HG03378 (cell line): ENCODE data around the gene ONECUT1.

ENCODE experiments used
- ATAC-seq: cut with Tn5 transposase; IDR thresholded peaks from one replicate; pipeline ENCODE4 v1.9.1; 2021; ENCODE audit warnings: mild to moderate bottlenecking, moderate library complexity; ENCODE audit not compliant: unreplicated experiment

Gene ONECUT1

DNA sequence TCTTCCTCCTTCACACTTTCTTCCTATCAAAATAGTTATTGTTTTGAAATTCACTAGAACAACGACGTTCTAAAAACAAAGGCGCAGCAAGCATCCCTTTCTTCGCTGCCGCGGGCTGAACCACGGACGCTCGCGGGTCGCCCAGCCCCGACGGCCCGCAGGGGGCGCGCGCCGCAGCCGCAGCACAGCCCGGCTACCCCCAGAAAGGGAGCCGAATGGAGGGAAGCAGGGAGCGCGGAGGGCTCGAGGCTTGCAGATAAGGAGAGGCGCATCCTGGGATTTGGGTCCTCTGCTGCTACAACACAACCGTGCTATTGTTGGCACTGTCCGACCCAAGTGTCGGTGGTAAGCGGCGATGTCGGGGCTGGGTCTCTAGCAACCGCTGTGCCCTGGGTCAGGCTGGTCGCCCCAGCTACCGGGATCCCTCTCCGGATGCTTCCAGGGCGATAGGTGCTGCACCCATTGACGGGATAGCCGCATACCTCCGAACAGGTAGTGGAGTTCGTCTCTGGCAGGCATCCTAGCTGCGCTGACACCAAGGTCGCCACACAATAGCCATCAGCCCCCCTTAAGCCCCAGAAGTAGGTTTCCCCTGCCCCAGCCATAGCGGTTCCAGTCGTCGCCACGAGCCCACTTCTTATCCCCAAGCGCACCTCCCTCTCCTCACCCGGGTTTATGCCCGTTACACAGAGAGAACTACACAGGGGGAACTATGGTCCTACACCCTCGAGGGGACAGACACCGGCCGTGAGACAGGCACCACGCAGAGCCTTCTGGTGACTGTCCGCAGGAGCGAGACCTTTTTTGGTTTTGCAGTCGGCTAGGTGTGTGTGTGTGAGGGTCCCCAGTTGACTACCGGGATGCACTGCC lies 6.0 kb downstream of the ONECUT1 start:
- no peak for ATAC-seq

DNA sequence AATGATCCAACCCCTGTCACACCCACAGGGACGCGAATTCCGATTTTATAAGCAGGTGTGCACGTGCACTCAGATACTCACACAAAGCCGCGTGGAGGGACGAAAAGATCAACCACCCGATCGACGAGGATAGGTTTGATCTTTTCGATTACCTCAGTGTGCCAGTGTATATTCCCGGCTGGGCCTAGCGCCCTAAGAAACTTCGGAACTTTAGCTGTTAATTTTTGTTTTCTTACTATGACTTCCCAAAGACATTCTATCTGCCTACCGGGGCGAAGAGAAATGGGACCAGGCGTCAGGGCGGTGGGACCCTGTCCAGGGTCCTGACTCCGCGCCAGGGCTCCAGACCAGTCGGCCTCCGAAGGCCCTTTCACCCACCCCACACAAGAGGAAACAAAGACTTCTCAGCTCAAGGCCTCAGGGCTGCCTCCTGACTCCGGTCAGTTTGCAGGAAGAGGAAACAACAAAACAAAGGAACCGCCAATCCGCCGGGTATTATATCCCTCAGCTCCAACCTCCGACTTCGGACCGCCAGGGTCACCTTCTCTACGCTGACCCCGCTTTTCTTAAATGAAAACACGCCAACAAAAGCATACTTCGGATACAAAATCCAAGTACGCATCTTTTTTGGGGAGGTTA lies 6.8 kb downstream of the ONECUT1 start:
- ATAC-seq, result no peak

DNA sequence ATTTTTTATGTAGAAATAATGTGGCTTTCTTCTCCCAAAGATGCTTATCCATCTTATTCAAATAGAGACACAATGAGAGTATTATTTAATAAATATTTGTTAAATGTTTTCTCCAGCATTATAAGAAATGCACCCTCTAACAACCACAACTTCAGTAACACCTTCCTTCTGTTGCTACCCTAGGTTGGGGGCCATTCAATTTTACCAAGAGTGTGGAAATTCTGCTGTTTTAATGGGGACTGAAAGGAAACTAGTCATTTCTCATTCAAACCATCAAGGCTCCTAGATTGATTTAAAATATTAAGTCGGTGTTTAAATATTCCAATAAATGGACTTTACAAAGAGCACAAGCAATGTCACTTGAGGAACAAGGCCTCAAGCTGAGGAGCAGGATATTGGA lies 7.6 kb downstream of the ONECUT1 start:
- ATAC-seq, result no peak

DNA sequence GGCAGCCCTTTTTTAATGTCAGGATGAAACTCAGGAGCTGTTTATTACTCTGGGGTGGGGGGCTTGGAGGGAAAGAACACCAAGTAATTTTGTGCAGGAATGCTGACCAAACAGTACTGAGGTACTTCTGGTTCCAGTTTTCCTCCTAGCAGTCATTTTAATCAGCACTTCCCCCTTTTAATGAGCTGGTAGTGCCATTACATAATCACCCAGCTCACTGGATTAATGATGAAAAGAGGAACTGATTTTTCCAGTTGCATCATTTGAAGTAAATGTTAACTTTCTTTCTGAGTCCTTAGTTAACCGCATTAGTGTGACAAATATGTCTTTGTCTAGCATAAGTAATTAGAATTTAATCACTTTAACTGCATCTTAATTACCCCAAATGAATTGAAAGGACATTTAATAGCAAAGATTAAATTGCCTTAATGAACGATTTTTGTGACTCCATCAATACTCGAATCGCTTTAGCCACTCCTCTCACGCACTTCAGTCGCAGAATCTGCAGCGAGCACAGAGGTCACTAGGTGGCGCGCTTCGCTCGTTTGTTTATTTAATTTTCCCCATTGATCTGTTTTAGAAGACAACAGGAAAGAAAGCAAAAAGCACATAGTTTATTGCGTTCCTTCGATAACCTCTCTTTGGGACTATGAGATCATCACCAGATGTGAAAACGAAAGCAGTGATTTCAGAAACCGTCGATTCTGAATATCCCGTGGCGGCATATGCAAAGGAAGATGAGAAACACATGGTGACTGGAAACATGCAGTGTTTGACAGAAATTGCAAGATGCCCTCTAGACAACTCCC lies 9.8 kb downstream of the ONECUT1 start:
- ATAC-seq, result peak; percentile 76

DNA sequence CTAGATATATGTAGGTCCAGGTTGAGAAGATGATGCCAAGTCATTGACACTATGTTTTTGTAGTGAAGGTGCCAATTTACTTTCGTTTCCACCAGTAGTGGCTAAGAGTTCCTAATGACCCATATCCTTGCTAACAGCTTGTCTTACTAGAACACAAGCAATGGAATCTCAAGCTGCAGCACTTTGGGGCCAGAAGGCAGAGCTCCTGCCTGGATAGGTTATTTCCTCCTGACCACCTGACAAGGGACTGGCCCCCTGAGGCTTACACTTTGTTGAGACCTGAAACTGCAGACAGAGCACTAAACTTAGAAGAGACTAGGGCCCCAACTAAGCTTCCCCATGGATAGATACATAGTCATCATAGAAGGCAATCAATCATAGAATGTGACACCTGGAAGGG lies 11.7 kb downstream of the ONECUT1 start:
- no peak for ATAC-seq

DNA sequence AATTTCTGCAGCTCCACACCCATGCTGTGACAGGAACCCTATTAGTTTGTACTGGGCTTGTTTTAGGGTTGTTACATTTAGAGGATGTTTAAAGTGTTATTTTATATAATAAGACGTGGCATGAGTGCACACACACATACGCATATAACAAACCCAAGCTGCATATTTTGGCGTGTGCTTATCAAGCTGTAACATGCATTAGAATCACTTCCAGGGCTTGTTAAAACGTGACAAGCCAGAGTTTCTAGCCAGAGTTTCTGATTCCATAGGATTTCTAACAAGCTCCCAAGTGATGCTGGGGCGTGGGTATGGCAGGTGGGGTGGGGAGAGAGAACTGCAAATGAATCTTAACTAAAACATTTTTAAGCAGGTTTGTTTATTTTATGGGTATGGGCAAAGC lies 17.4 kb downstream of the ONECUT1 start:
- no peak for ATAC-seq

DNA sequence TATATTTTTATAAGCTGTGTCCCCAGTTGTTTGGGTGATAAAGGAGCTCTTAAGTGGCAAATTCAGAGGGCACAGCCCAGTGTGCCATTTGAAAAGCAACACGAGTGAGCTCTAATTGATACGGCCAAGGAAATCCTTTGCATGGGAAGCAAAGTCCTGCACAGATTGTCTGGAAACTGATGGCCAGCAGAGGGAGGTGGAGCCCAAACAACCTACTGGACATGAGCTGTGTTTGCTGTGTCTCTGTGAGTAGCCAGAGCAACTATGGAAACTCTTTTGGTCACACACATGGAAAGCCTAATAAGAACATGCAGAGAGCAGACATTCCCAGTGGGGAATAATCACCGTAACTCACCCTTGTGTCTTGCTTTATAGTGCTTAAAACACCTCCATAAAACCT lies 24.4 kb downstream of the ONECUT1 start:
- no peak for ATAC-seq

DNA sequence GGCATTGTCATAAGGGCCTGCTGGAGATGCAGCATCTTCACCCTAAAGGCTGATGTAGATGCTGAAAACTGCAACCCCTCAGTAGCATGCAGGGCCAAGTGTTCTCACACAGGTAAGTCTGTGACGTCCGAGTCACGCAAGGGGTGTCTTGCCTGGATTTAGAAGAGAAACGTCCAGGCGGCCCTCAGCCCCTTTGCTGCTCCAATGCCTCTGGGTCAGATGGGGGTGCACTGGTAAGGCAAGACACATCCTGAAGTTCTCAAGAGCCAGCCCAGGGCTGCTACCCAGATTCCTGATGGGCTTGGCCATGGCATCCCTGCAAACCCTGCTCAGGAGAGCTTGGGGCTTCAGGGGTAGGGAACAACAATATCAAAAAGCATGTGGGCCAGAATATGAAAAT lies 25.4 kb downstream of the ONECUT1 start:
- no peak for ATAC-seq

DNA sequence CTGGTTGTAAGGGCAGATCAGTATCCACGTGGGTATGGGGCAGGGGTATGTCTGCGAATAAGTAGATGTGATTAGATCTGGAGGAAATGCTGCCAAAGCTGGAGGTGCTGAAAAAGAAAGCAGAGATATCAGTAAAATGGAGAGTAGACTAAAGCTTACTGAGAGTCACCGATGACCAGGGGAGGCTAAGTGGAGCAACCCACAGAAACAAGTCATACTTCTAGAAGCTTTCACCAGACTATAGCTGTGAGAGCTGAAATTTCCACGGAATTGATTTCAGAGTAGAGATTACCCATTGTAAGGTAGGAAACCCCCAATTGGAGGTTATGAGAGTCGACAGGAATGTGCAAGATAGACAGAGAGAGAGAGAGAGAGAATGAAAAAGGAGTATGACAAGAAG lies 27.5 kb downstream of the ONECUT1 start:
- no peak for ATAC-seq

DNA sequence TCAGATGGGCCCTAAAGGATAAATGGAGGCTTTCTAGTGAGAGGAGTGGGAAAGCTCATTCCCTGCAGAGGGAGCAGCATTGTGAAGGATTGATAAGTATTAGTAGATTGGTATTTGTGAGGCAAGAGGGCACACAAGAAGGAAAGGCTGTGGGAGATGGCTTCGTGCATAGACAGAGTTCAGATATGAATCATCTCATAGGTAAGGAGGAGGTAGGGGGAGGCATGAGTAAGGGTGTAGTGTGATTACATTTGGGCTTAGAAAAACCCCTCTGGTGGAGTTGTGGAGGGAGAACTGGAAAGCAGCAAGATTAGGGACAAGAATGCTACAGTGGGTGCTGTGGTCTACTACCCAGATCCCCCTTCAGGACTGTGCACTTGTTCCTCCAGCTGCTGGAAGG lies 29.6 kb downstream of the ONECUT1 start:
- no peak for ATAC-seq

DNA sequence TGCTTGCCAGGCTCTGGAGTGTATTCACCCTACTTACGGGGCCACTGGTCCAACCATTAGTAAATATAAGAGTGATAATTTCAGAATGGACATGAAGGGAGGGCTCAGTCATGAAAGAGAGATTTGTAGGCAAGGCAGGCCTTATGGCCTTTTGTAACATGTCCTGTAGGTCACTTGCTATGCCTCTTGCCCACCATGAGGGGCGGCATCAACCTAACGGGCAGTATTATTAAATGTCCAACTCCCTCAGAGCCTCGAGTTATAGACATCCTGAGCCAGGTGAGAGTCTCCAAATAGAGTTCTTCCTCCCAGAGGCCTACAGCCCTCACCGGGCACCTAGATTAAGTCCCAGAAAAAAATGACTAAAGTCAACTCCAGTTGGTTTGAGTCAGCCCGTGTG lies 30.2 kb downstream of the ONECUT1 start:
- ATAC-seq, result no peak

DNA sequence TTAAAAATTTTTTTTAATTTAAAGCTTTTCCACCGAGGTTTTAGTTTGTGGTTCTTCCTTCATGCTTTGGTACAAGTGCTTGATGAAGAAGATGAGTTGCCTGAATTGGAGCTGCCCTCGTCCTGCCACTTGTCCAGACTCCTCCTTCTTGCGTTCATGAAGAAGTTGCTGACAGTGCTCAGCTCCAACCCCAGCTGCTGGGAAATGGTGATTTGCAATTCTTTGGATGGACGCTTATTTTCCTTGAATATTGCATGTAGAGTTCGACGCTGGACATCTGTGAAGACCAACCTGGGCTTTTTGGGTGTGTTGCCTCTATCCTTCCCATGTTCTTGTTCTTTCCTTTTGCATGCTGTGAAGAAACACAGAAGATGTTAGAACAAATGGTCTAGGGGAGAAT lies 32.6 kb downstream of the ONECUT1 start:
- ATAC-seq, result no peak

DNA sequence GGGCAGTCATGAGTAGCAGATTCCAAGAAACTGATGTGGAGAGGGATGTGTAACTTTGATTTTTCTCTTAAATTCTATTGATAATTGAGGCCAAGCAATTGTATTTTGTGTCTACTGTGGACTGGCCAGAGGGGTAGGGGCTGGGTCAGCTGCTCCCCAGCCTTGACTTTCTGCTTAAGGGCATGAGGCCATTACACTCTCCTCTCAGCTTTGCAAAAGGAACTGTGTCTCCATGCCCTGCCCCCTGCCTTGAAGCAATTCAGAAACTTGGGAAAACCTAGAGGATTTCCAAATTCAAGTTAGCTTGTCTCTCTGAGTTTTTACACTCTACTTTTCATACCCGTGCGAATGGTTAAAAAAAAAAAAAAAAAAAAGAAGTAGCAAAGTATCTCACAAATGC lies 38.6 kb downstream of the ONECUT1 start:
- no peak for ATAC-seq

DNA sequence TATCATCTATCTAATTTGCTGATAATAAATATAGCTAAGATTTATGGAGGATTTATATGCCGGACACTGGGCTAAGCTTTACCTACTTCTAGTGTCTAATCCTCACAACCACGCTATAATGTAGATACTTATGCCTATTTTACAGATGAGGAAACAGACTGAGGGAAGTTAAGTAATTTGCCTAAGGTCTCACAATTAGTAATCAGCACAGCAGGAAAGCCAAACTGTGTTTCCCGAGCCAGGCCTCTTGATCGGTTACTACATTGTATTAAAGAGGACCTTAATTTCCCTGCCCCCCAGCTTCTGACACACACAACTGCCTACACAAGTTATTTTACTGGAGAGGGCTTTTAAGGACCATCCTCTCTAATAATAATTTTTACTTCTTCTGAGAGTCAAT lies 40.9 kb downstream of the ONECUT1 start:
- no peak for ATAC-seq

DNA sequence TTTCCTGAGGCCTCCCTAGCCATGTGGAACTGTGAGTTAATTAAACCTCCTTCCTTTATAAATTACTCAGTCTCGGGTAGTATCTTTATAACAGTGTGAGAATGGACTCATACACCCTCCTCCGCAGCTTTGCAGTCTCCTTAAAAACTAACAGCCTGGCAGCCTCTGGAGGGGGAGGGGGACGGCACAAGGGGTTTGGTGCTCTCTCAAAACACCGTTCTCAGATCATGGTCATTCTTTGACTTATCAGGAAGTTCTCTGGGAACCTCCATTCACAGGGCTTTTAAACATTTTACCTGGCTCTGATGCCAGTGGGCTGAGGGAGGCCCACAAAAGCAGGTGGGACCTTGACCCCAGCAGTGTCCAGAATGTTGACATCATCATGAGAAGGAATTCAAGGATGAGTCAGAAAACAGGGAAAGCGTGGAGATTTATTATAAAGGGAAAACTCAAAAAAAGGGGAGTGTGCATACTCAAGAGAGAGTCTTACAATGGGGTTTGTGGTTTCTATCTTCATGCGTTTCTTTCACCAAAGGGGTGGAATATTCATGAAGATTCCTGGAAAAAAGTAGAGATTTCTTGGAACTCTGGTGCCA lies 43.9 kb downstream of the ONECUT1 start:
- ATAC-seq, result no peak

DNA sequence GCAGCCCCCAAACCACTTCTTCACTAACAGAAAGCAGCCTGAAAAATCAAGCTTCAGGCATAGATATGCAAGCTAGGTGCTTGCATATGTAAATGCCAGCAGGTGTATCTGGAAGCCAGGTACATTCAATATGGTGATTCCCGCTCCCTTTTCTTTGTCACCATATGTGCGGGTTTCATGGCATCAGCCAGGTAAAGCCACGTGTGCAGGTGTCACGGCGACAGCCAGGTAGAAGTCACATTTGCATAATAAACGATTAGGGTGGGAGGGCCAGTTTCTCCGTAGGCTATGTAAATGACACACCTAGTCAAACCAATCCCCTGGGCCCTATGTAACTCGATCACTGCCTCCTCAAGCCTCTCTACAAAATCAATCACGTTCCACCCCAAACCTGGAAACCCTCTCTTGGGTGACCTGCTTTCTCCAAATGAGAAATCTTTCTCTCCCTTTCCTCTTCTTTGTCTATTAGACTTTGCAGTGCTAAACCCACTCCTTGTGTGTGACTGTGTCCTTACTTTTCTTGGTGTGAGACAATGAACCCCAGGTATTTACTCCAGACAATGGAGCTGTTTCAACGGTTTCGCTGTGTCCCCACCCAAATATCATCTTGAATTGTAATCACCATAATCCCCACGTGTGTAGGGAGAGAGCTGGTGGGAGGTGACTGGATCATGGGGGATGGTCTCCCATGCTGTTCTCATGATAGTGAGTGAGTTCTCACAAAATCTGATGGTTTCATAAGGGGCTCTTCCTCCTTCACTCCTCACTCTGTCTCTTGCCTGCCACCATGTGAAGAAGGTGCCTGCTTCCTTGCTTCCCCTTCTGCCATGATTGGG lies 44.6 kb downstream of the ONECUT1 start:
- ATAC-seq, result no peak

DNA sequence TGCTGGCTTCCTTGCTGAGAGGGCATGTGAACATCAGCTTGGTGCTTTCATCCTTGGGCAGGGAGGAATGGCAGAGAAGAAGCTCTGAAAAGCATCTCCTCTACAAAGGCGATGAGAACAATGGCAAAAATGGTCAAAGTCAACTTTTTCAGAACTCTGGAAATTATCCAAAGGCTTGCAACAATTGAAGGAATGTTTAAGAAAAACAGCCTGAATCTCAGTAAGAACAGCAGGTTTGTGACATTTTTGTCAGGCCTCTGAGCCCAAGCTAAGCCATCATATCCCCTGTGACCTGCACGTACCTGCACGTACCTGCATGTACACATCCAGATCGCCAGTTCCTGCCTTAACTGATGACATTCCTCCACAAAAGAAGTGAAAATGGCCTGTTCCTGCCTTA lies 51.8 kb downstream of the ONECUT1 start:
- no peak for ATAC-seq

DNA sequence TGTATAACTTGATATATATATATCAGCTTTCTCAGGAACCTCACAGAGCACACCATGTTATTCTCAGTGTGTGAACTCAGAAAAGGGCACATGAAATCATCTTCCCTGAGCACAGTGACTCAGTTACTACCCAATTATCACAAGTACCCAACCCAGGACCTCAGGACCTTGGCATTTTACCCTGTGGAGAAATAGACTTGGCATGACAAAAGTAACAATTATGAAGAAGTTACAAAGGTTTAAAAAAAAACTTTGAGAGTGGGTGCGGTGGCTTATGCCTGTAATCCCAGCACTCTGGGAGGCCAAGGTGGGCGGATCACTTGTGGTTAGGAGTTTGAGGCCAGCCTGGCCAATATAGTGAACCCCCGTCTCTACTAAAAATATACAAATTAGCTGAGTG lies 52.4 kb downstream of the ONECUT1 start:
- no peak for ATAC-seq

DNA sequence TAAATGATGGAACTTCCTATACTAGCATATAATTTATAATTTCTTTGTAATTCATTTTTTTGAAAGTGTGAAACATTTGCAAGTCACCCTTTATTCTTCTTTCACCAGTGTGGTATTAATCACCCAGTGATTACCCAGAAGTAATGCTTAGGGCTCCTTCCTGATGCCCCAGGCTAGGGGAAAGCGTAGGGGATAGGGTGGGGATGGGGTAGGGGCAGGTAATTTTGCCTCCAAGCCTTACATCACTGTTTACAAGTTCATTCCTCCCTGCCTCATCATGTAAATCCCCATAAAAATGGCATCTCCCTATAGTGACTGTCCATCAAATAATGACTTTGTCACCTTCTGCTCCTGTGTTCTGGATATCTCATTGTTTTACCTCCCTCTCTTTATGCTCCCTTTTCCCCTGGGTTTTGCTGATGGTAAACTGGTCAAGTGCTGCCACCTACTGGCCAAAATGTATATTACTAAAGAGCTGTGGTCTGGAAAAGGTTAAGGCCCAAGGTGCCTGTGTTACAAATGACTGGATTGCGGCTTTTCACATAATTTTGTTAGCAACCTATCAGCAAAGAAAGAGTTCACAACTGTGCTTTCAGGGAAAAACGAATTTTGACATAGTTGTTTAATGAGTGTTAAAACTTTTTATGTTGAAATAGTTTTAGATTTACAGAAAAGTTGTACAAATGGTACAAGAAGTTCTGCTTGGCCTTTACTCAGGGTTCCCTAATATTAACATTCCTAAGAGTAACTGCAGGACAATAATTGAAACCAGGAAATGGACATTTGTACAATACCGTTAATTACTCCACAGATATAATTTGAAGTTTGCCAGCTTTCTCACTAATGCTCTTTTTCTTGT lies 54.7 kb downstream of the ONECUT1 start:
- peak; percentile 80 for ATAC-seq

DNA sequence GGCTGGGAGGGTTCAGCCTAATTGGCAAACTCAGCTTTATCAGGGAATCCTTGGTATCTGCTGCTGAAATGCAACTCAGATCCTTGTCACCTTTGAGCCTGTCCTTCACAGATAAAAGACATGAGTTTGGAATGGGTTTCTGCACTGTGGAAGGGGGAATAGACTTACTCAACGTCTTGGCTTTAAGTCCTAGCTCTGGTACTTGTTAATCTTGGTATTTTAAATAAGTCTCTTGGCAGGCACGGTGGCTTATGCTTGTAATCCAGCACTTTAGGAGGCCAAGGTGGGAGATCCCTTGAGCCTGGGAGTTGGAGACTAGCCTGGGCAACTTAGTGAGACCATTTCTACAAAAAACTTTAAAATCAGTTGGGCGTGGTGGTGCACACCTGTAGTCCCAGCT lies 55.8 kb downstream of the ONECUT1 start:
- ATAC-seq, result no peak
